ENCODE results near the gene GNB2.
"Not testable (repeated sequence)": the region's sequence is repeated elsewhere in the genome, so short reads cannot be mapped to it uniquely, and the experiment has no call there.

The GNB2 gene

DNA sequence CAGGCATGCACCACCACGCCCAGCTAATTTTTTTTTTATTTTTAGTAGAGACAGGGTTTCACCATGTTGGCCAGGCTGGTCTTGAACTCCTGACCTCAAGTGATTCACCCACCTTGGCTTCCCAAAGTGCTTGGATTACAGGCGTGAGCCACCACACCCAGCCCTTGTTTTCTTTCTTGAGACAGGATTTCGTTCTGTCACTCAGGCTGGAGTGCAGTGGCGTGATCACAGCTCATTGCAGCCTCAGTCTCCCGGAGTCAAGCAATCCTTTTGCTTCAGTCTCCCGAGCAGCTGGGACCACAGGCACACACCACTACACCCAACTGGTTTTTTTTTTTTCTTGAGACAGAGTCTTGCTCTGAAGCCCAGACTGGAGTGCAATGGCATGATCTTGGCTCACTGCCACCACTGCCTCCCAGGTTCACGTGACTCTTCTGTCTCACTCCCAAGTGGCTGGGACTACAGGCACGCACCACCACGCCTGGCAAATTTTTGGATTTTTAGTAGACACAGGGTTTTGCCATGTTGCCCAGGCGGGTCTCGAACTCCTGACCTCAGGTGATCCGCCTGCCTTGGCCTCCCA lies 11.3 kb upstream of the GNB2 start:
- not testable (repeated sequence) for DNase-seq

DNA sequence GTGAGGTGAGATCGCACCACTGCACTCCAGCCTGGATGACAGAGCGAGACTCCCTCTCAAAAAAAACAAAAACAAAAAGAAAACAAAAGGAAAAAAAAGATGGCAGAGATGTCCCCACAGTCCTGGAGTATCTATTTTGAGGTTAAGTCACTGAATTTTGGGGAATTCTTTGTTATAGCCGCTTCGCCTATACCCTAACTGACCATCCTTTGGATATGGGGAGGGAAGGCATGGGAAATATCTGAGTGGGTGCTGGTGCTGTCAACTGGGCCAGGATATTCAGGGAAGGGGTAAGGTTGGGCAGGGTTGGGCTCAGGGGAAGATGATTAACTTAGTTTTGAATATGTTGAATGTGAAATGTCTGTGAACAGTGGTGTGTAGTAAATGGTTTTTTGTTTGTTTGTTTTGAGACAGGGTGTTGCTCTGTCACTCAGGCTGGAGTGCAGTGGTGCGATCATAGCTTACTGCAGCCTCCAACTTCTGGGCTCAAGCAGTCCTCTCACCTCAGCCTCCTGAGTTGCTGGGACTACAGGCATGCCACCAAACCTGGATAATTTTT lies 8.3 kb upstream of the GNB2 start:
- DNase-seq = no peak

DNA sequence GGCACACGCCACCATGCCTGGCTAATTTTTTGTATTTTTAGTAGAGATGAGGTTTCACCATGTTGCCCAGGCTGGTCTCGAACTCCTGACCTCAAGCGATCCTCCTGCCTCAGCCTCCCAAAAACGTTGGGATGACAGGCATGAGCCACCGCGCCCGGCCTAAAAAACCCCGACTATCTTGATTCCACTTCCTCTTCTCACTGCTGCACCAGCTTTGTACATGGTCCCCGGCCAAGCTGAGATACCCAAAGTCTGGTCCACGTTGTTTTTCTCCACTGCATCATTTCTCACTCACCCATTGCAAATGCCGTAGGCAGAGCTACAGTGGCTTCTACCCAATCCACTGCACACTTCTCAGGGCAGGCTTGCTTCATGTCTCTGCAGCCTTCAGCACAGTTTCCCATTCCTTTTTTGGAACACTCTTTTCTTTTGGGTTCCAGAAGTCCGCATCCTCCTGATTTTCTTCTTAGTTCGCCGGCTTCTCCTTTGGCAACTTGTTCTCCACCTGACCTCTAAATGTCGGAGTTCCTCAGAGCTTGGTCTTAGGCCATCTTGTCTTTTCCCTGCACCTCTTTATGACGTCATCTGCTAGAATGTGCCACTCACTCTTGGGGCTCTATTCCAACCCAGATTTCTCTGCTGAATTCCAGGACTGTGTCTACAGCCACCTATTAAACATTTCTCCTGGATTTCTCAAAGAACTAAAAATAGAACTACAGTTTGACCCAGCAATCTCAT lies 6.0 kb upstream of the GNB2 start:
- DNase-seq = no peak

DNA sequence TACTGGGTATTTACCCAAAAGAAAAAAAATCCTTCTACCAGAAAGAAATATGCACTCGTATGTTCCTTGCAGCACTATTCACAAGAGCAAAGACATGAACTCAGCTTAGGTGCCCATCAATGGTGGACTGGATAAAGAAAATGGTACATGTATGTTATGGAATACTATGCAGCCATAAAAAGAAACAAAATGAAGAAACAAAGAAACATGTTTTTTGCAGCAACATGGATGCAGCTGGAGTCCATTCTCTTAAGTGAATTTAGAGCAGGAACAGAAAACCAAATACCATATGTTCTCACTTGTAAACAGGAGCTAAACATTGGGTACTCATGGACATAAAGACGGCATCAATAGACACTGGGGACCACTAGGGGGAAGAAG lies 5.5 kb upstream of the GNB2 start:
- no peak for DNase-seq

DNA sequence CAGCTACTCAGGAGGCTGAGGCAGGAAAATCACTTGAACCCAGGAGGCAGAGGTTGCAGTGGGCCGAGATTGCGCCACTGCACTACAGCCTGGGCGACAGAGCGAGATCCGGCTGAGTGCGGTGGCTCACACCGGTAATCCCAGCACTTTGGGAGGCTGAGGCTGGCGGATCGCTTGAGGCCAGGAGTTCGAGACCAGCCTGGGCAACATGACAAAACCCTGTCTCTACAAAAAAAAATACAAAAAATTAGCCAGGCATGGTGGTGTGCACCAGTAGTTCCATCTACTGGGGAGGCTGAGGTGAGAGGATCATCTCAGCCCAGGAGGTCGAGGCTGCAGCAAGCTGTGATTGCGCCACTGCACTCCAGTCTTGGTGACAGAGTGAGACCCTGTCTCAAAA lies 4.4 kb upstream of the GNB2 start:
- DNase-seq = not testable (repeated sequence)

DNA sequence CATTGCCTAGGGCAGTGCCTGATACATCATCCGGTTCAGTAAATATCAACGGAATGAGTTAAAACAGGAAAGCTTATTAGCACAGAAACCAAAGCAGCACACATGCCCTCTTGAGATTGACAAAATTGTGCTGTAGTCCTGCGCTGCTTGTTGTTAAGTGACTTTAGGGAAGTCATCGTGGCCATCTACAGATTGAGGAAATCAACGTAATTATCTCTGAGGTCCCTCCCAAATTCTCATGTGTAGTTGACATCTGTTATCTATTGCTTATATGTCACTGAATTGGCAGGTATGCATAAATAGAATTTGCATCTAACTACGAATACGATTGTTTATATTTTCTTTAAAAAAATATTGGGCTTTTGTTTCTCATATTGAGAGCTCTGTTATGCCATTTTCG lies 3.5 kb upstream of the GNB2 start:
- no peak for DNase-seq

DNA sequence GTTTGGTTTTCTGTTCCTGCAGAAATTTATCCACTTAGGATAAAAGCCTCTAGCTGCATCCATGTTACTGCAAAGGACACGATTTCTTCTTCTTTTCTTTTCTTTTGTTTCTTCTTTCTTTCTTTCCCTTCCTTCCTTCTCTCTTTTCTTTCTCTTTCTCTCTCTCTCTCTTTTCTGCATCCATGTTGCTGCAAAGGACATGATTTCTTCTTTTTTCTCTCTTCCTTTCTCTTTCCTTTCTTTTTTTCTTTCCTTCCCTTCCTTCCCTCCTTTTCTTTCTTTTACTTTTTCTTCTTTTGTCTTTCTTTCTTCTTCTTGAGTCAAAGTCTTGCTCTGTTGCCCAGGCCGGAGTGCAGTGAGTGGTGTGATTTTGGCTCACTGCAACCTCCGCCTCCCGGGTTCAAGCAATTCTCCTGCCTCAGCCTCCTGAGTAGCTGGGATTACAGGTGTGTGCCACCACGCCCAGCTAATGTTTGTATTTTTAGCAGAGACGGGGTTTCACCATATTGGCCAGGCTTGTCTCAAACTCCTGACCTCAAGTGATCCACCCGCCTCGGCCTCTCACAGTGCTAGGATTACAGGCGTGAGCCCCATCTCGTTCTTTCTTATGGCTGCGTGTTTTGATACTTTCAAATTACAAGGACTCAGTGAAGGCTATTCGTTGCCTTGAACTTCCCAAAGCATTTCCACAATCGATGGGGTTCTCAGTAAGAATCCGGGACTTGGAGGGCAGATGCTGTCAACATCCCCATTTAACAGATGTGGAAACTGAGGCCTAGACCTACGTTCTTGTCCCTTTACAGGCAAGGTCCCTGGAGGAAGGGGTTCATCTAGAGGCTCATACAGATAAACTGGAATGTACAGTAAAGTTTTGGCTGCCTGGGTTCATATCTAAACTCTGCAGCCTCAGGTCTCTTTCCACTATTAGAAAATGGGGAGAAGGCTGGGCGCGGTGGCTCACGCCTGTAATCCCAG lies 1.9 kb upstream of the GNB2 start:
- DNase-seq = no peak

DNA sequence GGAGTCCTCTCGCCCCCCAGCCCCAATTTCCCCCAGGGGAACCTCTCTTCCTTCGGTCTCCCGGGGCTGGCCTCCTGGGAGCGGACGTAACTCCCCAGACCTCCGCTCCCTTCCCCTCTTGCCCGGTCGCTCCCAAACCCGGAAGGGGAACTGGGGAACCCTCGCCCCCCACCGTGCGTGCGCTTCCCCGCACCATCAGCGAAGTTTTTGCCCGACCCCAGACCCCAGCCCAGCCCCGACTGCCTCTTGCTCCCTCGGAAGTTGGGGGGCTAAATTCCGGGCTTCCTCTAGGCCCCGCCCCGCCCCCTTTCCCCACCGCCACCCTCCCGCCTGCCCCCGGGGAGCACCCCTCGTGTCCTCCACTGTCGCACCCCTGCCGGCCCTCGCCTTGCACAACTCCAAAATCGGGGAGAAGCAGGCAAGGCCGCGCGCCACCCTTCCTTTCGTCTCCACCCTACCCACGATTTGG lies 436 bp downstream of the GNB2 start:
- DNase-seq = peak in 26 of 56 donors; percentile 27 to 71 (median 54)

DNA sequence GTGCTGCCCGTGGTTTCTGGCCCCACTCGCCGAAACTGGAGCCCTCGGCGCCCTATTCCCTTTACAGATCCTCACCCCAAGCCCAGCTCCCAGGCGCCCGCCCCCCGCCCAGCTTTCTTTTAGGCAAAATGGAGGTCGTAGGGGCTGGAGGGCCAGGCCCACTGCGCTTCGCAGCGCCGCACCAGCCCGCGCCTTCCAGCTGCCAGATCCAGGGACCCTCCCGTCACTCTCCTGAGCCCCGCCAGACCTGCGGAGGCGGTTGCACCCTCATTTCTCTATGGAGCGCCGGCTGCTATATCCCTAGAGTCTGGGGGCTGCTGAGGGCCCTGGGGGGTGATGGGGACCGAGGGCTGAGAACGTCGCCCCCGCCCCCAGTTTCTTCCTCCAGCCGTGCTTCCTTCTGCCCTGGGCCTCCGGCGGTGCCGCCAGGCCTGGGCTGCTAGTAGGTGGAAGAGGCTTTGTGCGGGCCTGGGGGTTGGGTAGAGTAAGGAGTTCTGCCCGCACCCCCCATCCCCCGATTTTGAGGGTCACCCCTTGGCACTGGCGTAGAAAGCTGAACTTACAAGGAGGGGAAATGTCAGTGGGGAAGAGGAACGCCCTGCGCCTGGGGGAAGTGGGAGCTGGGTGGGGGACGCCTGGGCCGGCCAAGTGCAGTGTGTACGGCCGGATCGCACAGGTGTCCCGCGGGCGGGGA lies 1.0 kb downstream of the GNB2 start:
- peak in 15 of 56 donors; percentile 13 to 52 (median 37) for DNase-seq

DNA sequence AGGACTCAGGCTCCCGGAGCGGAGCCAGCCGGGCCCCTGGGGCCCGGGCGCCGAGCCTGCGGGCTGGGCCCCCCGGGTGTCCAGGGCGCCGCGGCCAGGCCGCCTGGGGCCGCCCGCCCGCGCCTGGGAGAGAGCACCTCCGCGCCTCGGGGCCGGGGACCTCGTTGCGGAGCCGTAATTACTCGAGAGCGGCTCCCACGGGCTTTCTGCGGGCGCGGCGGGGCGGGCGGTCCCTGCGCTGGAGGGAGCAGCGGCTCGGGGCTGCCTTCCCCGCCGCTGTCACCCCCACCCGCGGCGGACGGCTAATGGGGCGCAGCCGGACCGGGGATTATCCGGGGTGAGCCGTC lies 1.5 kb downstream of the GNB2 start:
- DNase-seq = peak in 2 of 56 donors; percentile 65

DNA sequence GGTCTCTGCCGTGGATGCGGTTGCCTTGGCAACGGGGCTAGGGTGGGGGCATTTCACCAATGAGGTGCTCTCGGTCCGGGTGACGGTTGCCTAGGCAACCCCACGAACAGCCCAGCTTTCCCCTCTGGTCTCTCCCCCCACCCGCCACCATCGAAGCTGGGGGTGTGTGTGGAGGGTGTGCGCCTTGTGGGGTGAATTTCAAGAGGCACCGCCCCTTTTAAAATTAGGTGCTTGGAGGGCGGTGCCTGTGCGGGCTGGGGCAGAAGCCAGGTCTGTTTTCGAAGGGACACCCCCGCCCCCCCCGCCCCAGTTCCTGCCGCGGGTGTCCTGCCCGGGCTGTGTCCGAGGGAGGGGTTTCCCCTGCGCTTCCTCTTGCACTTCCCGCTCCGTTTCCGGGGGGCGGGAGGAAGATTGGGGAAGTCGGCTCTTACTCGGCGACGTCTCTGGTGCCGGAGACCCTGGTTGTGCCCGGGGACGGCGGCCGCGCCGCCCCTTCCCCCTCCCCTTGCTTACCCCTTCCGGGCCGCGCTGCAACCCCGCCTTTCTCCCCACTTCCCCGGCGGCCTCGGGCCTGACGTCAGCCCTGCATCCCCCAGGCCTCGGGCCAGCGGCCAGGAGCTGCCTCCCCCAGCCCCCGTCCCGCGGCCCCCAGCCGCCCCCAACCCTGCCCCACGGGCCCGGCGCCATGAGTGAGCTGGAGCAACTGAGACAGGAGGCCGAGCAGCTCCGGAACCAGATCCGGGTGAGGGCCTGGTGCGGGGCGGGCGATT lies 2.2 kb downstream of the GNB2 start:
- peak in 55 of 56 donors; percentile 14 to 96 (median 81) for DNase-seq

DNA sequence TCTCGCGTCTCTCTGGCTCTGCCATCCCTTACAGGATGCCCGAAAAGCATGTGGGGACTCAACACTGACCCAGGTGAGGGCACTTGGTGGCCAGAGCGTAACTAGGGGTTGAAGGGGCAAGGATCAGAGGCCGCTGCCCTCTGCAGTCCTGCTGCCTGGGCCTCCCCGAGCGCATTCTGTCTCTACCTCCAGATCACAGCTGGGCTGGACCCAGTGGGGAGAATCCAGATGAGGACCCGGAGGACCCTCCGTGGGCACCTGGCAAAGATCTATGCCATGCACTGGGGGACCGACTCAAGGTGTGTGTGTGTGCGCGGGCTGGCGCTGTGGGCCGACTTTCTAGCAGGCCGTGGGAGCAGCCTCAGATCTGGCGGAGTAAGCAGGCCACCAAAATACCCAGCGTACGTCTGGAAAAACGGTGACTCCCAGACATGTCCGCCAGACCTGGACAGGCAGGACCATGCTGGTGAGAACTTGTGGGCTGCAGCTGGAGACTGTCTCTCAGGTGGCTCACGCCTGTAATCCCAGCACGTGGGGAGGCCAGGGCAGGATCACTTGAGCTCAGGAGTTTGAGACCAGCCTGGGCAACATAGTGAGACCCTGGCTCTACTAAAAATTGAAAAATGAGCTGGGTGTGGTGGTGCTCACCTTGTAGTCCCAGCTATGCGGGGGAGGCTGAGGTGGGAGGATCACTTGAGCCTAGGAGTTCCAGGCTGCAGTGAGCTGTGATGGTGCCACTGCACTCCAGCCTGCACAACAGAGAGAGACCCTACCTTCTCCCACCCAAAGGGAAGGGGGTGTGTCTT lies 3.2 kb downstream of the GNB2 start:
- DNase-seq = peak in 2 of 56 donors; percentile 19 to 22

DNA sequence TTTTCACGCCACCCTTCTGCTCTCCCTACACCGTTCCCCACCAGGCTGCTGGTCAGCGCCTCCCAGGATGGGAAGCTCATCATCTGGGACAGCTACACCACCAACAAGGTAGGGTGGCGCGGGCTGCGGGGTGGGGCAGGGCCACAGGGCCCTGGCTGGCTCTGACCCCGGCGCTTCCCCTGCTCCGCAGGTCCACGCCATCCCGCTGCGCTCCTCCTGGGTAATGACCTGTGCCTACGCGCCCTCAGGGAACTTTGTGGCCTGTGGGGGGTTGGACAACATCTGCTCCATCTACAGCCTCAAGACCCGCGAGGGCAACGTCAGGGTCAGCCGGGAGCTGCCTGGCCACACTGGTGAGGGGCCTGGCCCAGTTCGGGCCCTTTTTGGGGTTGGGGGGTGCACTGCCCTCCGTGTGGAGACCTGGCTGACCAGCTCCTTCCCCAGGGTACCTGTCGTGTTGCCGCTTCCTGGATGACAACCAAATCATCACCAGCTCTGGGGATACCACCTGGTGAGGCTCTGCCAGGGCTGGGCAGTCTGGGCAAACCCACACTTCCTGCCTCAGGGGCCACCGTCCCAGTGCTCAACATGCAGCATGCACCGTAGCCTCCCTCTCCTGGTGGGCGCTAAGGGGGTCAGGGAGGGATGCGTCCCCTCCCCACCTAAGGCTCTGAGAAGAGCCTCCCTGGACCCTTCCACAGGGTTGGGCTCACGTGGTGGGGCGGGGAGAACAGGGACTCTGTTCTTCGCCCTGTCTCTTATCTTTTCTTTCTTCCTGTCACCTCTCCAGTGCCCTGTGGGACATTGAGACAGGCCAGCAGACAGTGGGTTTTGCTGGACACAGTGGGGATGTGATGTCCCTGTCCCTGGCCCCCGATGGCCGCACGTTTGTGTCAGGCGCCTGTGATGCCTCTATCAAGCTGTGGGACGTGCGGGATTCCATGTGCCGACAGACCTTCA lies 4.0 kb downstream of the GNB2 start:
- DNase-seq = no peak

DNA sequence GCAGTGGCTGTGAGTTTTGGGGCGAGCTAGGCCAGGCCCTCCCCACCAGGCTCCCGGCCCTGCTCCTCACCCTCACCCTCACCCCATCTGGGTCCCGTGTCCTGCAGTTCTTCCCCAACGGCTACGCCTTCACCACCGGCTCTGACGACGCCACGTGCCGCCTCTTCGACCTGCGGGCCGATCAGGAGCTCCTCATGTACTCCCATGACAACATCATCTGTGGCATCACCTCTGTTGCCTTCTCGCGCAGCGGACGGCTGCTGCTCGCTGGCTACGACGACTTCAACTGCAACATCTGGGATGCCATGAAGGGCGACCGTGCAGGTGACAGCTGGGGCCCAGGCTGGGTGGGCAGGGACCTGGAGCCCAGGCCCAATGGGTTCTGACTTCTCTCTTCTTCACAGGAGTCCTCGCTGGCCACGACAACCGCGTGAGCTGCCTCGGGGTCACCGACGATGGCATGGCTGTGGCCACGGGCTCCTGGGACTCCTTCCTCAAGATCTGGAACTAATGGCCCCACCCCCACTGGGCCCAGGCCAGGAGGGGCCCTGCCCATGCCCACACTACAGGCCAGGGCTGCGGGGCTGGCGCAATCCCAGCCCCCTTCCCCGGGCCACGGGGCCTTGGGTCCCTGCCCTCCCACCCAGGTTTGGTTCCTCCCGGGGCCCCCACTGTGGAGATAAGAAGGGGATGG lies 4.9 kb downstream of the GNB2 start:
- DNase-seq = peak in 2 of 56 donors; percentile 5 to 28

DNA sequence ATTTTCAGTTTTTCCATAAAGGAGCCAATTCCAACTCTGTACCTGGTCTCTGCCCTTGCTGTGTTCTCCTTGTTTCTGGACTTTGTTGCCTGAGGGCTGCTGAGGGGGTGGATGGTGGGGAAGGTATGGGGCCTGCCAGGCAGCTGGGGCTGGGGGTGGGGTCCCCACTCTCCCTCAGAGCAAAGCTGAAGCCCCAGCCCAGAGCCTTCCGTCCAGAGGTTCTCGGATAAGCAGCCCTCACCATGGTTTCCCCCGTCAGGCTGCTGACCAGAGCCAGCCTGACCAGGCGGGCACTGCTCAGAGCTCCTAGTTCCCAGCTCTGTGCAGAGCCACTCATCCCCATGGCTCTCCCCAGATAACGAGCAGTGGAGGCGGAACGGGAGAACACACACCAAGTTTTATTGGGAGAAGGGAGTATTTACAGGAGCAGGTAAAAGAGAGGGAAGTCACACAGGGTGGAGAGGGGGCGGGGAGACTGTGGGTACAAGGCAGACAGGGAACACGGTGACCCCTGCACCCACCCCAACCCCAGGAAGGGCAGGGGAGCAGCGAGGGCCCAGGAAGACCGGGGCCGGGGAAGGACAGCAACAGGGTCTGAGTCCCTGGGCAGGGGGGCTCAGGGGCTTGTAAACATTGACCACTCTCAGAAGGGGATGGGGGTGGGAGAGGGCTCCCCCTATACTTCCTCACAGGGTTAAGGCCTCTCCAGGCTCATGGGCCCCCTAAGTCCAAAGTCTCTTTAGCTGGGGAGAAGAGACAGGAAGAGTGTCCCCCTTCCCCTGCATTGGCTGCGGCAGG lies 5.8 kb downstream of the GNB2 start:
- peak in 13 of 56 donors; percentile 12 to 55 (median 29) for DNase-seq

DNA sequence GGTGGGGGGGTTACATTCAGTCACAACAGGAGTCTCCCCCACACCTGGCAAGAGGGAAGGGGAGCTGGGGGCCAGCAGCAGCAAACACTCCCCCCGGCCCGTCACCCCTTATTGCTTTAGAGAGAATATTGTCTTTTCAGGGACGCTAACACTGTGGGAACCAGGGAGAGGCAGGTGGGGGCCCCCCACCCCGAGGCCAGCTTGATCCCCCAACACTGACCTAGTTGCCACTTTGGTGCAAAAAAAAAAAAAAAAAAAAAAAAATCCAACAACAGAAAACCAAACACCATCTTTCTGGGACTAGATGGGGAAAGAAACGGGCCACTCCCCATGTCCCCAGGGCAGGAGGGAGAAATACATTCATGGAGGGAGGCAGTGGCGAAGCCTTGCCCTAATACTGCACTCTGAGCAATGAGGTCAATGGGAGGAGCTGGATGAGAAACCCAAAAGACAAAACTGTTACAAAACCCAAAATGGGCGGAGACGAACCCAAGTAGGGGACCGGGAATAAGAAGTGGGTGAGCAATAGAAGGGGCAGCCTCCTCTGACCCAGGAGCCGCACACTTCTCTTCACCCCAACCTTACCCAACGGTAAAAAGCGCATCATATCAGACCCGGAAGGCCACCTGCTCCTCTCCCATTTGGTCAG lies 6.5 kb downstream of the GNB2 start:
- peak in 5 of 56 donors; percentile 27 to 45 (median 41) for DNase-seq

All from nucleus accumbens (tissue), 56 donors.